Bronchial epithelial cell (primary cell): Measurements from ENCODE around the gene CDIPT. TPM values are rescaled to one million over a fixed set of nuclear protein-coding genes. Genes with fewer than 3 reads are reported as not detected.

ENCODE experiments used
- DNase-seq: peaks from one replicate; pipeline ENCODE4 v3.0.0-alpha.2; 2010; ENCODE audit warnings: low read depth
- FAIRE-seq: peaks from 2 replicates; lab custom pipeline; 2011; peaks lifted over from hg19 to GRCh38; lab: Jason Lieb, UNC
- H3K27me3 ChIP-seq: 2 replicates; pipeline ENCODE4 v1.5.1; 2011; ENCODE audit warnings: low read length; ENCODE audit not compliant: control insufficient read depth, insufficient read depth
- H3K36me3 ChIP-seq: 2 replicates; pipeline ENCODE4 v1.5.1; 2011; ENCODE audit warnings: low read length; ENCODE audit not compliant: control insufficient read depth, insufficient read depth
- H3K4me3 ChIP-seq: 2 replicates; pipeline ENCODE4 v1.5.1; 2011; ENCODE audit warnings: mild to moderate bottlenecking, low read depth, low read length, control low read depth
- total RNA-seq: library from RNA; depleted of rRNA; stranded (reverse); fragments of >200 nt; gene quantifications from 2 replicates; pipeline ENCODE4 v1.2.1, GENCODE V29; 2014
- TF ChIP-seq, protein P1 (sequence below): IDR thresholded peaks from 2 replicates; pipeline ENCODE4 v1.5.1; 2011; ENCODE audit warnings: mild to moderate bottlenecking, moderate library complexity, low read length, control low read depth, inconsistent platforms; ENCODE audit not compliant: insufficient read depth, severe bottlenecking

Gene CDIPT
- total RNA-seq, 1 donor from 2014 or later: 53.2 TPM

DNA sequence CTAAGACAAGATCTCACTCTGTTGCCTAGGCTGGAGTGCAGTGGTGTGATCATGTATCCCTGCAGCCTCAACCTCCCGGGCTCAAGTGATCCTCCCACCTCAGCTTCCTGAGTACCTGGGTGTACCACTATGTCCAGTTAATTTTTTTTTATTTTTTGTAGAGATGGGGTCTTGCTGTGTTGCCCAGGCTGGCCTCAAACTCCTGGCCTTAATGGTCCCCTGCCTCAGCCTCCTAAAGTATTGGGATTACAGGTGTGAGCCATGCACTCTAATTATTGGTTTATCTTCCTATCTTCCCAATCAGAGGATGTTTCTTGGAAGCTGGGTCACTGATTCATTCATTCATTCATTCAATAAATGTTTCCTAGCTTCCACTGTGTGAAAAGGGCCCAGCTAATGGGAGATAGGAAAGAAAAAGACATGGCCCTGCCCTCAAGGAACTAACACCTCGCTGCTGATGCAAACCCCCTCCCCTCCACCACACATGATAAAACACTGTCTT, 45.7 kb upstream of the CDIPT start:
- FAIRE-seq (no peak), DNase-seq (no peak)
- H3K27me3 ChIP-seq: no peaks in the 10 kb centered on the region
- TF ChIP-seq, protein P1, sequence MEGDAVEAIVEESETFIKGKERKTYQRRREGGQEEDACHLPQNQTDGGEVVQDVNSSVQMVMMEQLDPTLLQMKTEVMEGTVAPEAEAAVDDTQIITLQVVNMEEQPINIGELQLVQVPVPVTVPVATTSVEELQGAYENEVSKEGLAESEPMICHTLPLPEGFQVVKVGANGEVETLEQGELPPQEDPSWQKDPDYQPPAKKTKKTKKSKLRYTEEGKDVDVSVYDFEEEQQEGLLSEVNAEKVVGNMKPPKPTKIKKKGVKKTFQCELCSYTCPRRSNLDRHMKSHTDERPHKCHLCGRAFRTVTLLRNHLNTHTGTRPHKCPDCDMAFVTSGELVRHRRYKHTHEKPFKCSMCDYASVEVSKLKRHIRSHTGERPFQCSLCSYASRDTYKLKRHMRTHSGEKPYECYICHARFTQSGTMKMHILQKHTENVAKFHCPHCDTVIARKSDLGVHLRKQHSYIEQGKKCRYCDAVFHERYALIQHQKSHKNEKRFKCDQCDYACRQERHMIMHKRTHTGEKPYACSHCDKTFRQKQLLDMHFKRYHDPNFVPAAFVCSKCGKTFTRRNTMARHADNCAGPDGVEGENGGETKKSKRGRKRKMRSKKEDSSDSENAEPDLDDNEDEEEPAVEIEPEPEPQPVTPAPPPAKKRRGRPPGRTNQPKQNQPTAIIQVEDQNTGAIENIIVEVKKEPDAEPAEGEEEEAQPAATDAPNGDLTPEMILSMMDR: no peak
- H3K4me3 ChIP-seq: no peak overlapping the region
- no peaks in the 10 kb centered on the region for H3K36me3 ChIP-seq

GRCh38 chr16:29907973-29908372, 44.9 kb upstream of the CDIPT start:
- no peak for DNase-seq
- Histone ChIP-seq H3K4me3 (no peak overlapping the region), H3K27me3 (no peaks in the 10 kb centered on the region), H3K36me3 (no peaks in the 10 kb centered on the region)
- no peak for FAIRE-seq
- TF ChIP-seq, protein P1: no peak

DNA sequence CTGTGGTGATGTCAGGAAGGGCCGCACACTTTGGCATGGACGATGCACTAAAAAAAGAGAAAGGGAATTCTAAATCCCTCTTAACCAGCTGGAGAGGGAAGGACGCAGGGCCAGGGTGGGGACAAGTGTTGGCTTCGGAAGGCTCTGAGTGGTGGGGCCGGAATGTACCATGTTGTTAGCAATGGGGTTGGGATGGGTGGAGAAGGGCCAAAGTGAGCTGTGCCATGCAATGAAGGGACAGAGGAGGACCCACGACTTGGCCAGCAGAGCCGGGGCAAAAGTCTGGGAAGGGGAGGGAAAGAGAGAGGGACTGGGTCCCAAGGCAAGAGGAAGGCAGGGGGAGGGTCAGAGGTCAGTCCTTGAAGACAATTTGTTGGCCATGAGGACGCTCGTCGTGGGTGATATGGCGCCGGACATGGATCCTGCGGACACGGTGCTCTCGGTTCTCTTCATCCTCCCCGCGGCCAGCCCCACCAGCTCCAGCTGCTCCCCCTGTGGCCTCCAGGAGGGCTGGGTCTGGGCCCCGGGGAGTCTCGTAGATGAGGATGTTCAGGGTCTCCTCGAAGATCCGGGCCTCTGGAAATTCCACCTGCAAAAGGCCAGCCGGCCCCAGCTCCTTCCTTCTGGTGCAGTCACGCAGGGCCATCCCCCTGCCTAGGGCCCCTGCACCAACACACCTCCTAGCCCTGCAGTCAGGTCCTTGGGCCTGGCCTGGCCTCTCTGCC, 43.7 kb upstream of the CDIPT start:
- no peak for FAIRE-seq
- no peak for DNase-seq
- Histone ChIP-seq H3K36me3 (no peaks in the 10 kb centered on the region), H3K27me3 (no peaks in the 10 kb centered on the region), H3K4me3 (no peak overlapping the region)
- TF ChIP-seq, protein P1: no peak

- TF ChIP-seq, protein P1: no peak
- Histone ChIP-seq H3K27me3 (no peaks in the 10 kb centered on the region), H3K4me3 (no peak overlapping the region), H3K36me3 (no peaks in the 10 kb centered on the region)
- FAIRE-seq (no peak), DNase-seq (no peak)
Measured at GRCh38 chr16:29905668-29906067, 42.6 kb upstream of the CDIPT start.

- Histone ChIP-seq H3K27me3 (no peaks in the 10 kb centered on the region), H3K36me3 (no peaks in the 10 kb centered on the region), H3K4me3 (no peak overlapping the region)
- TF ChIP-seq, protein P1: no peak
- no peak for FAIRE-seq
- DNase-seq: no peak
Measured at GRCh38 chr16:29904947-29905346, 41.9 kb upstream of the CDIPT start.

GRCh38 chr16:29903590-29903989, 40.6 kb upstream of the CDIPT start:
- Histone ChIP-seq H3K36me3 (no peaks in the 10 kb centered on the region), H3K27me3 (no peaks in the 10 kb centered on the region), H3K4me3 (no peak overlapping the region)
- TF ChIP-seq, protein P1: no peak
- no peak for DNase-seq
- no peak for FAIRE-seq
